GM23338 (cell line): ENCODE measurements around the gene FNDC3B. TPM values are rescaled to one million over a fixed set of nuclear protein-coding genes. Genes with fewer than 3 reads are reported as not detected.

Experiments
- ATAC-seq: fragments of 200-7000 bp; cut with Tn5 transposase; 3 replicates; pipeline ENCODE4 v1.9.1; 2020
- DNase-seq: peaks from one replicate; pipeline ENCODE4 v3.0.0-alpha.2; 2015; ENCODE audit warnings: low spot score
- H2AFZ ChIP-seq: fragments of 200-600 bp; sonication (generic); 2 replicates; pipeline ENCODE4 v1.8.0; 2016; ENCODE audit warnings: antibody characterized with exemption, mild to moderate bottlenecking, moderate library complexity
- H3F3A ChIP-seq: fragments of 200-600 bp; sonication (generic); replicated peaks from 2 replicates; pipeline ENCODE4 v1.8.0; 2017; ENCODE audit warnings: antibody characterized with exemption, mixed run types, low read depth
- H3K27ac ChIP-seq: fragments of 200-600 bp; sonication (generic); 2 replicates; pipeline ENCODE4 v1.6.1; 2016; ENCODE audit warnings: low read depth
- H3K27me3 ChIP-seq: fragments of 200-600 bp; sonication (generic); 2 replicates; pipeline ENCODE4 v1.8.0; 2016; ENCODE audit warnings: mild to moderate bottlenecking, mixed run types, moderate library complexity; ENCODE audit not compliant: insufficient read depth
- H3K36me3 ChIP-seq: fragments of 200-600 bp; sonication (generic); 2 replicates; pipeline ENCODE4 v1.8.0; 2016; ENCODE audit warnings: mild to moderate bottlenecking; ENCODE audit not compliant: insufficient read depth
- H3K4me1 ChIP-seq: fragments of 200-600 bp; sonication (generic); 2 replicates; pipeline ENCODE4 v1.8.0; 2016; ENCODE audit warnings: mild to moderate bottlenecking, moderate library complexity; ENCODE audit not compliant: insufficient read depth
- H3K4me2 ChIP-seq: fragments of 200-600 bp; sonication (generic); 2 replicates; pipeline ENCODE4 v1.7.1; 2017; ENCODE audit warnings: mixed run types
- H3K4me3 ChIP-seq: fragments of 200-600 bp; sonication (generic); 2 replicates; pipeline ENCODE4 v1.6.1; 2016; ENCODE audit warnings: mixed run types
- H3K79me2 ChIP-seq: fragments of 200-600 bp; sonication (generic); replicated peaks from 2 replicates; pipeline ENCODE4 v1.8.0; 2017; ENCODE audit warnings: mild to moderate bottlenecking; ENCODE audit not compliant: insufficient read depth
- H3K9me2 ChIP-seq: fragments of 200-600 bp; sonication (generic); 2 replicates; pipeline ENCODE4 v1.8.0; 2017; ENCODE audit not compliant: insufficient read depth
- H4K20me1 ChIP-seq: fragments of 200-600 bp; sonication (generic); replicated peaks from 2 replicates; pipeline ENCODE4 v1.8.0; 2017; ENCODE audit warnings: mild to moderate bottlenecking; ENCODE audit not compliant: insufficient read depth
- H3K27ac Mint-ChIP-seq: 2 replicates; pipeline ENCODE4 v1.8.0; 2020; ENCODE audit warnings: inconsistent platforms, mild to moderate bottlenecking, moderate library complexity, mixed read lengths
- H3K27me3 Mint-ChIP-seq: 3 replicates; pipeline ENCODE4 v1.8.0; 2022; ENCODE audit warnings: low read depth, mild to moderate bottlenecking, moderate library complexity, mixed read lengths, inconsistent platforms; ENCODE audit not compliant: insufficient read depth, poor library complexity
- H3K36me3 Mint-ChIP-seq: 3 replicates; pipeline ENCODE4 v1.8.0; 2021; ENCODE audit warnings: low read depth, mild to moderate bottlenecking, inconsistent platforms, moderate library complexity, mixed read lengths
- H3K4me1 Mint-ChIP-seq: 3 replicates; pipeline ENCODE4 v1.8.0; 2020; ENCODE audit warnings: mild to moderate bottlenecking, inconsistent platforms, mixed read lengths
- H3K4me3 Mint-ChIP-seq: 3 replicates; pipeline ENCODE4 v1.8.0; 2021; ENCODE audit warnings: moderate library complexity, mild to moderate bottlenecking, inconsistent platforms, mixed read lengths
- H3K9me3 Mint-ChIP-seq: 3 replicates; pipeline ENCODE4 v1.8.0; 2020; ENCODE audit warnings: moderate library complexity, mild to moderate bottlenecking, inconsistent platforms, mixed read lengths
- CREB1 ChIP-seq: fragments of 250-450 bp; sonication (Bioruptor Pico); IDR thresholded peaks from 2 replicates; pipeline ENCODE4 v1.5.0; 2020; ENCODE audit warnings: low read depth, mild to moderate bottlenecking, moderate library complexity
- CTCF ChIP-seq, 2 experiments: fragments of 200-600 bp in 1 of 2; sonication (generic) in 1 of 2; conservative IDR thresholded peaks; 2 replicates each; pipeline versions ENCODE4 v1.5.1 to v1.6.1; 2016 to 2017; ENCODE audit warnings: antibody characterized with exemption in 2 of 2, low read depth in 2 of 2, mild to moderate bottlenecking in 2 of 2, moderate library complexity in 1 of 2
- ETS1 ChIP-seq: IDR thresholded peaks from 2 replicates; pipeline ENCODE4 v1.6.1; 2016; ENCODE audit warnings: antibody characterized with exemption
- EZH2 ChIP-seq: fragments of 200-600 bp; sonication (generic); IDR thresholded peaks from one replicate; pipeline ENCODE4 v1.8.0; 2017; ENCODE audit warnings: antibody characterized with exemption, mild to moderate bottlenecking, low read depth; ENCODE audit not compliant: unreplicated experiment
- EZH2phosphoT487 ChIP-seq: fragments of 200-600 bp; sonication (generic); IDR thresholded peaks from one replicate; pipeline ENCODE4 v1.8.1; 2018; ENCODE audit warnings: antibody characterized with exemption; ENCODE audit not compliant: unreplicated experiment
- JUNB ChIP-seq: IDR thresholded peaks from one replicate; pipeline ENCODE4 v1.6.1; 2016; ENCODE audit warnings: antibody characterized with exemption; ENCODE audit not compliant: unreplicated experiment
- NANOG ChIP-seq: IDR thresholded peaks from 2 replicates; pipeline ENCODE4 v1.6.1; 2016; ENCODE audit warnings: antibody characterized with exemption, borderline replicate concordance
- POLR2AphosphoS5 ChIP-seq: IDR thresholded peaks from 2 replicates; pipeline ENCODE4 v1.6.1; 2016; ENCODE audit warnings: antibody characterized with exemption, low read depth
- STAT1 ChIP-seq: IDR thresholded peaks from one replicate; pipeline ENCODE4 v1.6.1; 2016; ENCODE audit warnings: antibody characterized with exemption; ENCODE audit not compliant: unreplicated experiment
- ZNF114 ChIP-seq: fragments of 250-450 bp; sonication (Bioruptor Pico); IDR thresholded peaks from 2 replicates; pipeline ENCODE4 v1.5.0; 2020; ENCODE audit warnings: mild to moderate bottlenecking, moderate library complexity
- ZNF331 ChIP-seq: fragments of 250-450 bp; sonication (Bioruptor Pico); IDR thresholded peaks from 2 replicates; pipeline ENCODE4 v1.5.0; 2020; ENCODE audit warnings: low read depth, mild to moderate bottlenecking, moderate library complexity
- polyA plus RNA-seq: library from polyadenylated mRNA; unstranded; fragments of >200 nt; fragmentation: Nextera tagmentation; extraction: Ambion mirVana; gene quantifications from 2 replicates; pipeline ENCODE4 v1.2.1, GENCODE V29; 2016
- total RNA-seq: library from RNA; depleted of rRNA; stranded (reverse); fragments of >200 nt; shearing (Covaris generic); gene quantifications from 2 replicates; pipeline ENCODE4 v1.2.3, GENCODE V29; 2014
- TF ChIP-seq, protein P1 (sequence below): IDR thresholded peaks from one replicate; pipeline ENCODE4 v1.6.1; 2018; ENCODE audit warnings: antibody characterized with exemption; ENCODE audit not compliant: unreplicated experiment

FNDC3B gene
- total and polyA plus RNA-seq, 2 experiments from 2014 or later = 19.1 to 55.4 TPM

DNA sequence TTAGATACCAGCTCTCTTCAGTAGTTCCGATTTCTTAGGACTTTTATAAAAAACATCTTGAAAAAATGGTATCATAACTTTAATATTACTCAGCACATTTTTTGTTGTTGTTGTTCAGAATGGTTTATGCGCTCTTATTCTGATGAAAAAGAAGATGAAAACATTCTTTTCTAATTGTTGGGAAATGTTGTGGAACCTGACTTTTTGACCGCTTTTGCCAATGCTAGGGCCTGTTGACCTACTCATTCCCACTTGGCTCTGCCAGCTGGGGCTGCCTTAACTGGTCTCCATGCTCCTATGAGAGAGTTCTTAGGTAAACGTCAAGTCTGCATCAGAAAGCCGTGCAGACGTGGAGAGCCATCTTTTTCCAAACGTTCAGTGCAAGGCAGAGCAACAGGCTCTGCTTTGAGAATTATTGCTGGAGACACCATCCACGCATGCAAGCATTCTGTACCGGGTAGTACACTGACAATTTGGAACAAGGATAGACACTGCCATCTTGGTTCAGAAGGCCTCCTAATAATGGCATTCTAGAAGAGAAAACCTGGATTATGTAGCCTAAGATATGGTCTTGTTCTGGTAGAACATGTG, 232.1 kb downstream of the FNDC3B start (continued):
- TF ChIP-seq, protein P1, sequence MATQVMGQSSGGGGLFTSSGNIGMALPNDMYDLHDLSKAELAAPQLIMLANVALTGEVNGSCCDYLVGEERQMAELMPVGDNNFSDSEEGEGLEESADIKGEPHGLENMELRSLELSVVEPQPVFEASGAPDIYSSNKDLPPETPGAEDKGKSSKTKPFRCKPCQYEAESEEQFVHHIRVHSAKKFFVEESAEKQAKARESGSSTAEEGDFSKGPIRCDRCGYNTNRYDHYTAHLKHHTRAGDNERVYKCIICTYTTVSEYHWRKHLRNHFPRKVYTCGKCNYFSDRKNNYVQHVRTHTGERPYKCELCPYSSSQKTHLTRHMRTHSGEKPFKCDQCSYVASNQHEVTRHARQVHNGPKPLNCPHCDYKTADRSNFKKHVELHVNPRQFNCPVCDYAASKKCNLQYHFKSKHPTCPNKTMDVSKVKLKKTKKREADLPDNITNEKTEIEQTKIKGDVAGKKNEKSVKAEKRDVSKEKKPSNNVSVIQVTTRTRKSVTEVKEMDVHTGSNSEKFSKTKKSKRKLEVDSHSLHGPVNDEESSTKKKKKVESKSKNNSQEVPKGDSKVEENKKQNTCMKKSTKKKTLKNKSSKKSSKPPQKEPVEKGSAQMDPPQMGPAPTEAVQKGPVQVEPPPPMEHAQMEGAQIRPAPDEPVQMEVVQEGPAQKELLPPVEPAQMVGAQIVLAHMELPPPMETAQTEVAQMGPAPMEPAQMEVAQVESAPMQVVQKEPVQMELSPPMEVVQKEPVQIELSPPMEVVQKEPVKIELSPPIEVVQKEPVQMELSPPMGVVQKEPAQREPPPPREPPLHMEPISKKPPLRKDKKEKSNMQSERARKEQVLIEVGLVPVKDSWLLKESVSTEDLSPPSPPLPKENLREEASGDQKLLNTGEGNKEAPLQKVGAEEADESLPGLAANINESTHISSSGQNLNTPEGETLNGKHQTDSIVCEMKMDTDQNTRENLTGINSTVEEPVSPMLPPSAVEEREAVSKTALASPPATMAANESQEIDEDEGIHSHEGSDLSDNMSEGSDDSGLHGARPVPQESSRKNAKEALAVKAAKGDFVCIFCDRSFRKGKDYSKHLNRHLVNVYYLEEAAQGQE = no peak
- TF ChIP-seq NANOG = no peak
- no peak for TF ChIP-seq JUNB
- no peak for TF ChIP-seq CREB1
- no peak for TF ChIP-seq EZH2phosphoT487

DNA sequence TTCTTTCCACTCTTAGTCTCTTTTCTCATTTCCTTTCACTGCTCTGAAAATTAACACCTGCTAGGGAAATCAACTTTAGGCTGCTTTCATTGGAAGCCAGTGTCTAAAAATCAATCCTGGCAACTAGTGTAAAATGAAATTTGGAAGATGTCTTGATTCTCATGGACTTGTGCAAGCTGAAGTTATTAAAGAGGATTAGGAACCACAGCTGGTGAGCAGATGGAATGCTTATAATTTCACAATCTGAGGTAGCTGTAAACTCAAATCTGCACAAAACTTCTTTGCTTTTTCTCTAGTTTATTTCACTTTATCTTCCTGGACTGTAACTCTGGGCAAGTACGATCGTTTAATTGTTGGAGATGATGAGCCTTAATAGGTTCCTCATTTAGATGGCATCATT, 233.3 kb downstream of the FNDC3B start:
- Histone ChIP-seq H3K27ac (no peak overlapping the region), H4K20me1 (no peaks in the 10 kb centered on the region), H3K79me2 (no peaks in the 10 kb centered on the region; the same call in none of the 2 replicates), H3K27me3 (no peaks in the 10 kb centered on the region), H3K9me2 (no peaks in the 10 kb centered on the region), H3K4me3 (no peak overlapping the region), H3K4me2 (no peak overlapping the region), H3F3A (no peaks in the 10 kb centered on the region), H3K36me3 (no peaks in the 10 kb centered on the region), H2AFZ (no peak overlapping the region), H3K4me1 (no peaks in the 10 kb centered on the region)
- Mint-ChIP-seq H3K9me3 (no peaks in the 10 kb centered on the region), H3K36me3 (peaks cover 5% of the 10 kb centered on the region; the same call in 2 of the 3 replicates), H3K27me3 (no peaks in the 10 kb centered on the region), H3K27ac (no peak overlapping the region), H3K4me1 (no peaks in the 10 kb centered on the region), H3K4me3 (no peak overlapping the region)
- no peak for ATAC-seq
- DNase-seq = no peak
- TF ChIP-seq, protein P1 = no peak
- no peak for TF ChIP-seq CTCF (conservative IDR thresholded peaks at IDR 0.05; ENCODE audit: low read depth in 2 of 2)
- TF ChIP-seq JUNB = no peak
- no peak for TF ChIP-seq ZNF331 (CRISPR knock-in tag)
- no peak for TF ChIP-seq ETS1
- TF ChIP-seq CREB1 = no peak
- TF ChIP-seq STAT1 = no peak
- TF ChIP-seq ZNF114 = no peak
- TF ChIP-seq EZH2 = no peak
- TF ChIP-seq EZH2phosphoT487 = no peak
- no peak for TF ChIP-seq POLR2AphosphoS5
